Ascending aorta (tissue), 2 donors: ENCODE measurements around the gene ARL10. TPM values are rescaled to one million over a fixed set of nuclear protein-coding genes. Genes with fewer than 3 reads are reported as not detected.

Source experiments
- DNase-seq, 2 donors: peaks; one replicate each; pipeline ENCODE4 v3.0.0-alpha.2; 2019; ENCODE audit warnings: low spot score in 2 of 2
- H3K27ac ChIP-seq, 2 donors: fragments of 200-600 bp; sonication (generic); one replicate each; pipeline ENCODE4 v1.5.1; 2016 to 2017; ENCODE audit warnings: mild to moderate bottlenecking in 1 of 2
- H3K27me3 ChIP-seq: fragments of 200-600 bp; sonication (generic); one replicate; pipeline ENCODE4 v1.5.1; 2017
- H3K36me3 ChIP-seq, 2 donors: fragments of 200-600 bp; sonication (generic); one replicate each; pipeline ENCODE4 v1.5.1; 2016
- H3K4me1 ChIP-seq, 2 donors: fragments of 200-600 bp; sonication (generic); one replicate each; pipeline ENCODE4 v1.5.1; 2016 to 2017; ENCODE audit warnings: mild to moderate bottlenecking in 1 of 2
- H3K4me3 ChIP-seq, 2 donors: fragments of 200-600 bp; sonication (generic); one replicate each; pipeline ENCODE4 v1.5.1; 2016 to 2017; ENCODE audit warnings: mild to moderate bottlenecking in 1 of 2
- H3K9me3 ChIP-seq, 2 donors: fragments of 200-600 bp; sonication (generic); one replicate each; pipeline ENCODE4 v1.5.1; 2016
- intact Hi-C: fragments of 100-400 bp; cut with DNase I; formaldehyde crosslinking; loops from one replicate; pipeline ENCODE4 v1.15.1; 2023
- total RNA-seq: library from RNA; depleted of rRNA; stranded (reverse); fragments of >200 nt; gene quantifications from one replicate; pipeline ENCODE4 v1.1.0, GENCODE V29; 2016
- TF ChIP-seq, protein P1 (sequence below), 3 experiments: fragments of 200-600 bp in 2 of 3; fragments of 450-650 bp in 1 of 3; sonication (generic) in 2 of 3; IDR thresholded peaks; one replicate each; pipeline ENCODE4 v1.5.1; 2016 to 2019; ENCODE audit warnings: antibody characterized with exemption in 3 of 3, mild to moderate bottlenecking in 1 of 3, moderate library complexity in 1 of 3

ARL10 gene
- total RNA-seq, 1 donor from 2014 or later = 2.7 TPM

DNA sequence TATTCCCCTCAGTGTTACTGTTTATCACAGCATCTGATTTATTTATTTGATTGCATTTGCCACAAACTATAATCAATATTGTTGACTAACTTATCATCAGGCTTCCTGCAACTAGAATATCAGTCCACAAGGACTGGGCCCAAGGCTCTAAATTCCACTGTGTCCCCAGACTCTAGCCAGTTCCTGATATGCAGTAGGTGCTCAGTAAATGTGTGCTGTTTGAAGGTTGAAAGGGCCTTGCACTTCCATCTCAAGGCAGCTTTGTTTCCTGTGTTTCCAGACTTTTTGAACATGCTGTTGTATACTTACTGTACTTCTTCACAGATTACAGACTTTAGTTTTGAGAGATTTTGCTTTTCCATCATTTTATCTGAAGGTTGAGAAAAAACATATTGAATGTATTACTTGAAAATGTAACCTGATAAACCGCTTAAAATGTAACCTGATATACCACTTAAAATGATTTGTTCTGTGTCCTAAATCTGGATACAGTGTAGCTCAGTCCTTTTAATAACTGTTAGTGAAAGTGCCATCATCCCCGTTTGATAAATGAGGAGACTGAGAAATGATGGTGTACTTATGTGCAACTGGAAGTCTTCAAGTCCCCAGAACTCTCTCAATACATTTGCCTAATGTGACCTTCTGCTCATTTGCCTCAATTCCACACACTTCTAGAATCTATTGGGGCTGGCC lies 22.4 kb upstream of the ARL10 start:
- TF ChIP-seq, protein P1, sequence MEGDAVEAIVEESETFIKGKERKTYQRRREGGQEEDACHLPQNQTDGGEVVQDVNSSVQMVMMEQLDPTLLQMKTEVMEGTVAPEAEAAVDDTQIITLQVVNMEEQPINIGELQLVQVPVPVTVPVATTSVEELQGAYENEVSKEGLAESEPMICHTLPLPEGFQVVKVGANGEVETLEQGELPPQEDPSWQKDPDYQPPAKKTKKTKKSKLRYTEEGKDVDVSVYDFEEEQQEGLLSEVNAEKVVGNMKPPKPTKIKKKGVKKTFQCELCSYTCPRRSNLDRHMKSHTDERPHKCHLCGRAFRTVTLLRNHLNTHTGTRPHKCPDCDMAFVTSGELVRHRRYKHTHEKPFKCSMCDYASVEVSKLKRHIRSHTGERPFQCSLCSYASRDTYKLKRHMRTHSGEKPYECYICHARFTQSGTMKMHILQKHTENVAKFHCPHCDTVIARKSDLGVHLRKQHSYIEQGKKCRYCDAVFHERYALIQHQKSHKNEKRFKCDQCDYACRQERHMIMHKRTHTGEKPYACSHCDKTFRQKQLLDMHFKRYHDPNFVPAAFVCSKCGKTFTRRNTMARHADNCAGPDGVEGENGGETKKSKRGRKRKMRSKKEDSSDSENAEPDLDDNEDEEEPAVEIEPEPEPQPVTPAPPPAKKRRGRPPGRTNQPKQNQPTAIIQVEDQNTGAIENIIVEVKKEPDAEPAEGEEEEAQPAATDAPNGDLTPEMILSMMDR (IDR thresholded peaks at IDR 0.05) = no peak
- H3K4me1 ChIP-seq = no peaks in the 10 kb centered on the region
- H3K9me3 ChIP-seq = no peaks in the 10 kb centered on the region
- no peak for DNase-seq
- no peak overlapping the region for H3K4me3 ChIP-seq
- H3K27me3 ChIP-seq = no peaks in the 10 kb centered on the region
- intact Hi-C loops = no loop called here
- peaks cover 31 to 41% of the 10 kb centered on the region in 2 donors for H3K36me3 ChIP-seq
- no peak overlapping the region for H3K27ac ChIP-seq

- H3K4me1 ChIP-seq = no peaks in the 10 kb centered on the region
- H3K27ac ChIP-seq = no peak overlapping the region
- no peaks in the 10 kb centered on the region for H3K27me3 ChIP-seq
- TF ChIP-seq, protein P1 (IDR thresholded peaks at IDR 0.05) = no peak
- intact Hi-C loops = no loop called here
- H3K9me3 ChIP-seq = no peaks in the 10 kb centered on the region
- H3K36me3 ChIP-seq = peaks cover 81 to 98% of the 10 kb centered on the region in 2 donors
- no peak overlapping the region for H3K4me3 ChIP-seq
- no peak for DNase-seq
These were observed 14.9 kb upstream of the ARL10 start for GRCh38 chr5:176350416-176350815.

GRCh38 chr5:176352116-176352878 lies 13.0 kb upstream of the ARL10 start:
- no peaks in the 10 kb centered on the region for H3K27me3 ChIP-seq
- DNase-seq = no peak
- TF ChIP-seq, protein P1 (IDR thresholded peaks at IDR 0.05) = no peak
- H3K4me1 ChIP-seq = no peaks in the 10 kb centered on the region
- H3K27ac ChIP-seq = no peak overlapping the region
- intact Hi-C loops = no loop called here
- no peaks in the 10 kb centered on the region for H3K9me3 ChIP-seq
- peaks cover 67 to 90% of the 10 kb centered on the region in 2 donors for H3K36me3 ChIP-seq
- H3K4me3 ChIP-seq = no peak overlapping the region

GRCh38 chr5:176353533-176353932 lies 11.8 kb upstream of the ARL10 start:
- no peak for DNase-seq
- H3K36me3 ChIP-seq = peaks cover 55 to 90% of the 10 kb centered on the region in 2 donors
- intact Hi-C loops = no loop called here

GRCh38 chr5:176355400-176356178 lies 9.7 kb upstream of the ARL10 start:
- Histone ChIP-seq H3K9me3 (no peaks in the 10 kb centered on the region), H3K36me3 (peaks cover 36 to 75% of the 10 kb centered on the region in 2 donors), H3K27me3 (no peaks in the 10 kb centered on the region), H3K4me1 (peaks cover 0 to 7% of the 10 kb centered on the region in 2 donors), H3K4me3 (no peak overlapping the region), H3K27ac (no peak overlapping the region)
- DNase-seq = no peak
- intact Hi-C loops = no loop called here
- TF ChIP-seq, protein P1 (IDR thresholded peaks at IDR 0.05) = no peak

More at GRCh38 chr5:176353533-176353932, 11.8 kb upstream of the ARL10 start:
- Histone ChIP-seq H3K4me3 (no peak overlapping the region), H3K27me3 (no peaks in the 10 kb centered on the region), H3K4me1 (no peaks in the 10 kb centered on the region), H3K27ac (no peak overlapping the region), H3K9me3 (no peaks in the 10 kb centered on the region)
- TF ChIP-seq, protein P1 (IDR thresholded peaks at IDR 0.05) = no peak
